Sigmoid colon (tissue), 4 donors: ENCODE measurements around the gene TMEM213.

ENCODE experiments used
- POLR2A ChIP-seq, 2 donors: fragments of 450-650 bp; IDR thresholded peaks; one replicate each; pipeline ENCODE4 v1.6.1; 2016; ENCODE audit warnings: antibody characterized with exemption in 2 of 2, mild to moderate bottlenecking in 2 of 2, moderate library complexity in 2 of 2
- POLR2AphosphoS5 ChIP-seq, 4 donors: sonication (generic); formaldehyde crosslinking; IDR thresholded peaks; one replicate each; pipeline ENCODE4 v1.6.1; 2017; ENCODE audit warnings: antibody characterized with exemption in 4 of 4
- TF ChIP-seq, protein P1 (sequence below), 4 experiments: fragments of 450-650 bp in 3 of 4; fragments of 200-600 bp in 1 of 4; IDR thresholded peaks; one replicate each; pipeline ENCODE4 v1.5.1; 2016 to 2019; ENCODE audit warnings: antibody characterized with exemption in 4 of 4, mild to moderate bottlenecking in 3 of 4, moderate library complexity in 2 of 4

DNA sequence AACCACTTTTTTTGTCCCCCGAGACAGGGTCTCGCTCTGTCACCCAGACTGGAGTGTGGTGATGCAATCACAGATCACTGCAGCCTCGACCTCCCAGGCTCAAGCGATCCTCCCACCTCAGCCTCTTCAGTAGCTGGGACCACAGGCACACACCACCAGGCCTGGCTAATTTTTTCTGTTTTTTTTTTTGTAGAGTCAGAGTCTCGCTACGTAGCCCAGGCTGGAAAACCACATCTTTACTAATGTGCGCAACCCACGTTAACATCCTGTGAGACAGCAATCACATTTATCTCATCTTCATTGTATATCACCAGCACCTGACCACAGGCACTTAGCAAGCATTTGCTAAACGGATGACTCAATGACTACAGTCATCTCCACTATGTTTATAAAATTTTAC lies 78.0 kb downstream of the TMEM213 start:
- TF ChIP-seq, protein P1, sequence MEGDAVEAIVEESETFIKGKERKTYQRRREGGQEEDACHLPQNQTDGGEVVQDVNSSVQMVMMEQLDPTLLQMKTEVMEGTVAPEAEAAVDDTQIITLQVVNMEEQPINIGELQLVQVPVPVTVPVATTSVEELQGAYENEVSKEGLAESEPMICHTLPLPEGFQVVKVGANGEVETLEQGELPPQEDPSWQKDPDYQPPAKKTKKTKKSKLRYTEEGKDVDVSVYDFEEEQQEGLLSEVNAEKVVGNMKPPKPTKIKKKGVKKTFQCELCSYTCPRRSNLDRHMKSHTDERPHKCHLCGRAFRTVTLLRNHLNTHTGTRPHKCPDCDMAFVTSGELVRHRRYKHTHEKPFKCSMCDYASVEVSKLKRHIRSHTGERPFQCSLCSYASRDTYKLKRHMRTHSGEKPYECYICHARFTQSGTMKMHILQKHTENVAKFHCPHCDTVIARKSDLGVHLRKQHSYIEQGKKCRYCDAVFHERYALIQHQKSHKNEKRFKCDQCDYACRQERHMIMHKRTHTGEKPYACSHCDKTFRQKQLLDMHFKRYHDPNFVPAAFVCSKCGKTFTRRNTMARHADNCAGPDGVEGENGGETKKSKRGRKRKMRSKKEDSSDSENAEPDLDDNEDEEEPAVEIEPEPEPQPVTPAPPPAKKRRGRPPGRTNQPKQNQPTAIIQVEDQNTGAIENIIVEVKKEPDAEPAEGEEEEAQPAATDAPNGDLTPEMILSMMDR (IDR thresholded peaks at IDR 0.05), result no peak
- TF ChIP-seq POLR2A (IDR thresholded peaks at IDR 0.05), result no peak
- TF ChIP-seq POLR2AphosphoS5 (IDR thresholded peaks at IDR 0.05), result no peak
